GM13977 (cell line): Measurements from ENCODE around the gene ZFP36L2.

Experiments
- DNase-seq: peaks from one replicate; pipeline ENCODE4 v3.0.0; 2012; ENCODE audit warnings: low spot score
- CTCF ChIP-seq: IDR thresholded peaks from 2 replicates; pipeline ENCODE4 v1.5.1; 2012; ENCODE audit warnings: mild to moderate bottlenecking, control low read depth; ENCODE audit not compliant: insufficient read depth; ENCODE audit errors: extremely low read depth, missing control alignments
- in situ Hi-C: fragments of 300-500 bp; cut with MboI; formaldehyde crosslinking; loops from one replicate; pipeline ENCODE4 v1.12.0; 2022; ENCODE audit warnings: low sequenced_read_pairs, low pct_unique_long_range_greater_than_20kb, mixed read lengths, inconsistent platforms; ENCODE audit not compliant: unreplicated experiment

ZFP36L2 gene

GRCh38 chr2:43178055-43178598, 48.3 kb downstream of the ZFP36L2 start:
- no peak for DNase-seq
- no peak for TF ChIP-seq CTCF
- in situ Hi-C loops = no loop called here

GRCh38 chr2:43176449-43176848, 50.0 kb downstream of the ZFP36L2 start:
- in situ Hi-C loops = no loop called here
- no peak for TF ChIP-seq CTCF
- no peak for DNase-seq

DNA sequence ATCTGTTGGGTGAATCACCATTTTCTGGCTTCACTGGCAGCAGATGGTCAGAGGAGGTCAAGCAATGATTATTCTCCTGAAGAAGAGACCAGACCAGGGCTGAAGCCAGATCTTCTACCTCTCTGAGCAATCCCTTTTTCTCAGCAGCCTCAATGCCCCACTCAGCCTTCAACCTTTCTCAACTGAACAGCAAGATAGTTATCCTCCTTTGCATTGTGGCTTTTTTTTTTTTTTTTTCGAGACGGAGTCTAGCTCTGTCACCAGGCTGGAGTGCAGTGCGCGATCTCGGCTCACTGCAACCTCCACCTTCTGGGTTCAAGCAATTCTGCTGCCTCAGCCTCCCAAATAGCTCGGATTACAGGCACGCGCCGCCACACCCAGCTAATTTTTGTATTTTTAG, 50.5 kb downstream of the ZFP36L2 start:
- TF ChIP-seq CTCF = no peak
- in situ Hi-C loops = no loop called here
- DNase-seq = no peak

GRCh38 chr2:43175020-43175441, 51.4 kb downstream of the ZFP36L2 start:
- no peak for DNase-seq
- TF ChIP-seq CTCF = no peak
- in situ Hi-C loops = no loop called here

- in situ Hi-C loops = no loop called here
- peak; percentile 86 for DNase-seq
- TF ChIP-seq CTCF = no peak
Measured at GRCh38 chr2:43174368-43174916, 52.0 kb downstream of the ZFP36L2 start.
